SK-N-MC (cell line): Measurements from ENCODE around the gene NLN.
A peak's percentile ranks its signal among the peaks of the same experiment; 100 is the strongest.

ENCODE experiments used
- DNase-seq: peaks from one replicate; pipeline ENCODE4 v3.0.0-alpha.2; 2011; ENCODE audit warnings: low read depth, low spot score
- H3K27ac ChIP-seq: fragments of 200-600 bp; sonication (generic); 2 replicates; pipeline ENCODE4 v1.5.1; 2016; ENCODE audit warnings: mixed run types
- H3K36me3 ChIP-seq: fragments of 200-600 bp; sonication (generic); 2 replicates; pipeline ENCODE4 v1.6.1; 2017; ENCODE audit warnings: antibody characterized with exemption, low read length, mixed read lengths; ENCODE audit not compliant: insufficient read depth
- H3K4me3 ChIP-seq: fragments of 200-600 bp; sonication (generic); 2 replicates; pipeline ENCODE4 v1.5.1; 2016
- H3K9ac ChIP-seq: fragments of 200-600 bp; sonication (generic); 2 replicates; pipeline ENCODE4 v1.8.0; 2017; ENCODE audit warnings: mixed run types, mixed read lengths; ENCODE audit not compliant: insufficient read length
- H3K9me3 ChIP-seq: fragments of 200-600 bp; sonication (generic); 2 replicates; pipeline ENCODE4 v1.6.1; 2017; ENCODE audit warnings: low read depth, mild to moderate bottlenecking, antibody characterized with exemption, low read length, moderate library complexity, mixed read lengths
- EZH2 ChIP-seq: fragments of 200-600 bp; sonication (generic); IDR thresholded peaks from one replicate; pipeline ENCODE4 v1.6.1; 2017; ENCODE audit warnings: antibody characterized with exemption
- FOXP2 ChIP-seq: optimal IDR thresholded peaks from 2 replicates; pipeline ENCODE3; 2011; ENCODE audit warnings: mild to moderate bottlenecking, moderate library complexity; ENCODE audit not compliant: insufficient read depth; ENCODE audit errors: extremely low read length, control extremely low read depth
- POLR2AphosphoS5 ChIP-seq: IDR thresholded peaks from 2 replicates; pipeline ENCODE4 v1.6.1; 2012; ENCODE audit warnings: mild to moderate bottlenecking, low read depth, low read length, borderline replicate concordance

The NLN gene

GRCh38 chr5:65817931-65818330 is 95.9 kb downstream of the NLN start:
- Histone ChIP-seq H3K36me3 (peaks cover 27% of the 10 kb centered on the region), H3K9ac (no peak overlapping the region), H3K9me3 (no peaks in the 10 kb centered on the region), H3K27ac (no peak overlapping the region), H3K4me3 (no peak overlapping the region)
- TF ChIP-seq FOXP2 (no peak), EZH2 (no peak), POLR2AphosphoS5 (no peak)
- no peak for DNase-seq

- H3K27ac ChIP-seq, result no peak overlapping the region
- no peak overlapping the region for H3K4me3 ChIP-seq
- no peaks in the 10 kb centered on the region for H3K9me3 ChIP-seq
- no peak overlapping the region for H3K9ac ChIP-seq
- peaks cover 23% of the 10 kb centered on the region for H3K36me3 ChIP-seq
- DNase-seq, result no peak
- TF ChIP-seq FOXP2 (no peak), POLR2AphosphoS5 (no peak), EZH2 (no peak)
Measured at GRCh38 chr5:65818592-65818991, 96.6 kb downstream of the NLN start.

DNA sequence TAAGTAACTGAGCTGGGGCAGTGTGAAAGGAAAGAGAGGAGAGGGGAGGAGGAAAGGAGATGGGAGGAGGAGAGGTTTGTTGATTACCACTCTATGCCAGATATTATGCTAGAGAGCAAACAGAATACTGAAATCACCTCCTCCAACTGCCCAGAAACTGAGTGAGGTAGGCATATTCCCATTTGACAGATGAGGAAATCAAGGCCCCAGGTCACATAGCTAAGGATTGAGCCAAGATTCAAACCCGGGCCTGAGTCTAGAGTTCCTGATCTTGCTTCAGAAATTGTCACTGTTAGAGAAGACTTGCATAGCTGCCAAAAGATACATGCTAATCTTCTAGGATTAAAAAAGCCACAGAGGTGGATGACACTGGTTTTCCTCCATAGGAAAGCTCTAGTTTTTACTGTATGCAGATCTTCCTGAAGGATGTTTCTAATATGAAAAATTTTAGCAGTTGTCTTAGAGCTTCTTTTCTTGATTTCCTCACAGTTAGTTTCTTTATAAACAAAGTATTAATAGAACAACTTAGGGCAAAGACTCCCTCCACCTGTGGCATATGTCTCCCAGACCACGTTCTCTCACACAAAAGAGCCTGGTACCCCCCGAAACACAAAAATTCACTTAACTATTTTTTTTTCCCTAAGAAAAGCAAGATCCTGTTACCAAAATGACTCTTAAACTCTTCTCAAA is 97.4 kb downstream of the NLN start:
- Histone ChIP-seq H3K4me3 (no peak overlapping the region), H3K36me3 (peaks cover 18% of the 10 kb centered on the region), H3K27ac (peak overlapping the region; percentile 29), H3K9me3 (no peaks in the 10 kb centered on the region), H3K9ac (no peak overlapping the region)
- no peak for DNase-seq
- TF ChIP-seq EZH2 (no peak), FOXP2 (no peak), POLR2AphosphoS5 (no peak)

DNA sequence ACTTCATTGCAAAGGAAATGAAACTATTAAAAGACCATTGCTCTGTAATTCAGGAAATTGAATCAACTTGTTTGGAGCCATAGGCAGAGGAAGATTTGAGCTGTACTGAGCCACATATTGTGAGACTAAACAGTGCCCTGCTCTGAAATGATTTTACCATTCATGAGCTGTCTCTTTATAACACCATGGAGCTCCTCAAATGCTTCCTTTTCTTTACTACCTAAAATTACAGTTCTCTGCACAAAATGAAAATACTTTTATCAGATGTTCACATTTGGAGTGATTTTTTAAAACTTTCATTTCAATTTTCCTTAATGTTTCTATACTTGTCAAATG is 97.9 kb downstream of the NLN start:
- Histone ChIP-seq H3K4me3 (no peak overlapping the region), H3K36me3 (peaks cover 15% of the 10 kb centered on the region), H3K27ac (peak overlapping the region; percentile 29), H3K9ac (no peak overlapping the region), H3K9me3 (no peaks in the 10 kb centered on the region)
- no peak for TF ChIP-seq FOXP2
- TF ChIP-seq EZH2, result no peak
- TF ChIP-seq POLR2AphosphoS5, result no peak
- DNase-seq, result no peak

- TF ChIP-seq FOXP2, result no peak
- peaks cover 10% of the 10 kb centered on the region for H3K36me3 ChIP-seq
- H3K9ac ChIP-seq, result no peak overlapping the region
- DNase-seq, result no peak
- H3K4me3 ChIP-seq, result no peak overlapping the region
- no peak overlapping the region for H3K27ac ChIP-seq
- H3K9me3 ChIP-seq, result no peaks in the 10 kb centered on the region
Measured at GRCh38 chr5:65820373-65820772, 98.4 kb downstream of the NLN start.

GRCh38 chr5:65821966-65822365 is 100.0 kb downstream of the NLN start:
- no peak overlapping the region for H3K9ac ChIP-seq
- DNase-seq, result no peak
- H3K36me3 ChIP-seq, result peaks cover 7% of the 10 kb centered on the region; the same call in 1 of the 2 replicates
- H3K27ac ChIP-seq, result no peak overlapping the region
- TF ChIP-seq FOXP2 (no peak), EZH2 (no peak), POLR2AphosphoS5 (no peak)
- no peaks in the 10 kb centered on the region for H3K9me3 ChIP-seq
- H3K4me3 ChIP-seq, result no peak overlapping the region

DNA sequence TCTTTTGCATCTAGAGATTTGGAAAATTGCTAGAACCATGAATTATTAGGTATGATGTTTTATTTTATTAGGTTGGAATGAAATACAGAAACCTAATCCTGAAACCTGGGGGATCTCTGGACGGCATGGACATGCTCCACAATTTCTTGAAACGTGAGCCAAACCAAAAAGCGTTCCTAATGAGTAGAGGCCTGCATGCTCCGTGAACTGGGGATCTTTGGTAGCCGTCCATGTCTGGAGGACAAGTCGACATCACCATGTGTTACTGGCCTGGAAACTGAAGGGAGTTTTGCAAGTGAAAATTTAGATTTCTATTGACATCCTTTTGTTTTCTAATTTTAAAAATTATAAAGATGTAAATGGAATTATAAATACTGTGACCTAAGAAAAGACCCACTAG is 100.7 kb downstream of the NLN start:
- peaks cover 7% of the 10 kb centered on the region; the same call in 1 of the 2 replicates for H3K36me3 ChIP-seq
- DNase-seq, result no peak
- TF ChIP-seq FOXP2 (no peak), EZH2 (no peak)
- no peak overlapping the region for H3K9ac ChIP-seq
- H3K27ac ChIP-seq, result no peak overlapping the region
- H3K9me3 ChIP-seq, result no peaks in the 10 kb centered on the region
- no peak overlapping the region for H3K4me3 ChIP-seq

GRCh38 chr5:65823204-65823603 is 101.2 kb downstream of the NLN start:
- Histone ChIP-seq H3K27ac (no peak overlapping the region), H3K36me3 (peaks cover 7% of the 10 kb centered on the region; the same call in 1 of the 2 replicates), H3K9me3 (no peaks in the 10 kb centered on the region), H3K4me3 (no peak overlapping the region), H3K9ac (no peak overlapping the region)
- no peak for TF ChIP-seq FOXP2
- no peak for TF ChIP-seq POLR2AphosphoS5
- no peak for TF ChIP-seq EZH2
- DNase-seq, result no peak

DNA sequence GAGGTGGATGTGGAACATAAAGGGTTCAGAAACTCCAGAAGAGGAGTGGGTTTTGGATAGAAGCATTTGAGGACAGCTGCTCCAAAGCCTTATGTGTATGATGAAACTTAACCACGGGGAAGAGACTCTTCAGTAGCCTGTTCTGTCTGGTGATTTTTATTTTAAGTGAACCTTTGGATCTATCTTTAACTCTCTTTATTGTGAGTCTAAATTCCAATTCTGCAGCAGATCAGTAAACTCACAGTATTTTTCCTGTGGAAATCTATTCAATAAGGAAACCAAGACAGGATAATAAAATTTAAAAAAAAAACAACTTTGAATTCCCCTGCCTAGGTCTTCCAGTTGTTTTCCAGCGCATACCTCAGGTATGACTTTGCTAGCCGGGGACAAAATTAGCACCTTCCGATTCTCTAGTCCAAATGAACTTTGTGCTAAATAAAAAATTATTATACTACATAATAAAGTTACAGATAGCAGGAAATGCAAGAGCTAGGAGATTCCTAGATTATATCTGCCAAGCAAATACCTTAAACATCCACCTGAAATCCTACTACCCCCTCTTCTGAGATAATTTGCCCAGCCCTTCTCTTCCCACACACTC is 101.9 kb downstream of the NLN start:
- H3K36me3 ChIP-seq, result peaks cover 7% of the 10 kb centered on the region; the same call in 1 of the 2 replicates
- H3K4me3 ChIP-seq, result no peak overlapping the region
- no peaks in the 10 kb centered on the region for H3K9me3 ChIP-seq
- no peak for TF ChIP-seq EZH2
- TF ChIP-seq POLR2AphosphoS5, result no peak
- no peak for TF ChIP-seq FOXP2
- DNase-seq, result no peak
- no peak overlapping the region for H3K9ac ChIP-seq
- H3K27ac ChIP-seq, result no peak overlapping the region
